WTC11 (cell line): ENCODE measurements around the gene RNF149. TPM values are rescaled to one million over a fixed set of nuclear protein-coding genes. Genes with fewer than 3 reads are reported as not detected.

ENCODE experiments used
- ATAC-seq: fragments of 200-7000 bp; cut with Tn5 transposase; 2 replicates; pipeline ENCODE4 v1.10.0; 2021; ENCODE audit warnings: mild to moderate bottlenecking, moderate library complexity
- CTCF ChIA-PET: fragments of 300-600 bp; sonication (Branson Sonifier 250); formaldehyde crosslinking; loops from one replicate; lab custom pipeline; 2021; ENCODE audit warnings: antibody characterized with exemption; lab: Charles Lee
- POLR2A ChIA-PET: fragments of 350-600 bp; sonication (Branson Sonifier 250); formaldehyde crosslinking; loops from one replicate; lab custom pipeline; 2021; ENCODE audit warnings: antibody characterized with exemption; lab: Charles Lee
- DNase-seq: peaks from one replicate; pipeline ENCODE4 v3.0.0; 2021; ENCODE audit warnings: low spot score
- H3K27ac Mint-ChIP-seq: 2 replicates; pipeline ENCODE4 v1.8.0; 2021; ENCODE audit warnings: mixed read lengths
- H3K27me3 Mint-ChIP-seq: 2 replicates; pipeline ENCODE4 v1.8.0; 2021; ENCODE audit warnings: low read depth, mild to moderate bottlenecking, moderate library complexity, mixed read lengths
- H3K36me3 Mint-ChIP-seq: 2 replicates; pipeline ENCODE4 v1.8.0; 2021; ENCODE audit warnings: mixed read lengths
- H3K4me1 Mint-ChIP-seq: 2 replicates; pipeline ENCODE4 v1.8.0; 2022; ENCODE audit warnings: mixed read lengths
- H3K4me3 Mint-ChIP-seq: 2 replicates; pipeline ENCODE4 v1.8.0; 2021; ENCODE audit warnings: mild to moderate bottlenecking, moderate library complexity, mixed read lengths
- H3K9me3 Mint-ChIP-seq: 2 replicates; pipeline ENCODE4 v1.8.0; 2021; ENCODE audit warnings: mixed read lengths
- ETV6 ChIP-seq: sonication (generic); formaldehyde crosslinking; IDR thresholded peaks from 2 replicates; pipeline ENCODE4 v1.8.1; 2022; ENCODE audit warnings: mild to moderate bottlenecking, missing genetic modification reagents
- GTF2I ChIP-seq: fragments of 250-450 bp; sonication (Bioruptor Pico); conservative IDR thresholded peaks from 2 replicates; pipeline ENCODE4 v1.4.0; 2021; ENCODE audit warnings: mild to moderate bottlenecking
- JUN ChIP-seq: sonication (generic); formaldehyde crosslinking; IDR thresholded peaks from 2 replicates; pipeline ENCODE4 v1.8.0; 2023; ENCODE audit warnings: mild to moderate bottlenecking, missing genetic modification reagents
- NR2C2 ChIP-seq: sonication (generic); formaldehyde crosslinking; IDR thresholded peaks from 2 replicates; pipeline ENCODE4 v1.8.0; 2022; ENCODE audit warnings: mild to moderate bottlenecking, missing genetic modification reagents
- SOX15 ChIP-seq: fragments of 250-450 bp; sonication (Bioruptor Pico); IDR thresholded peaks from 2 replicates; pipeline ENCODE4 v1.9.0; 2021; ENCODE audit warnings: mild to moderate bottlenecking
- TEAD4 ChIP-seq: sonication (generic); formaldehyde crosslinking; IDR thresholded peaks from 2 replicates; pipeline ENCODE4 v1.8.0; 2022; ENCODE audit warnings: mild to moderate bottlenecking, missing genetic modification reagents
- TP53 ChIP-seq: sonication (generic); formaldehyde crosslinking; IDR thresholded peaks from 2 replicates; pipeline ENCODE4 v1.8.1; 2023; ENCODE audit warnings: mild to moderate bottlenecking, missing genetic modification reagents
- ZNF121 ChIP-seq: sonication (generic); formaldehyde crosslinking; IDR thresholded peaks from 2 replicates; pipeline ENCODE4 v1.8.0; 2023; ENCODE audit warnings: missing genetic modification reagents
- ZNF219 ChIP-seq: sonication (generic); formaldehyde crosslinking; IDR thresholded peaks from 2 replicates; pipeline ENCODE4 v1.8.0; 2023; ENCODE audit warnings: missing genetic modification reagents, mild to moderate bottlenecking, borderline replicate concordance
- ZNF396 ChIP-seq: fragments of 250-450 bp; sonication (Bioruptor Pico); IDR thresholded peaks from 2 replicates; pipeline ENCODE4 v1.8.0; 2021; ENCODE audit warnings: mild to moderate bottlenecking, moderate library complexity, borderline replicate concordance
- ZNF423 ChIP-seq: fragments of 250-450 bp; sonication (Bioruptor Pico); IDR thresholded peaks from 2 replicates; pipeline ENCODE4 v2.1.2; 2022; ENCODE audit warnings: mild to moderate bottlenecking, moderate library complexity
- ZNF671 ChIP-seq: fragments of 250-450 bp; sonication (Bioruptor Pico); IDR thresholded peaks from 2 replicates; pipeline ENCODE4 v1.8.0; 2021; ENCODE audit warnings: mild to moderate bottlenecking
- total RNA-seq: library from RNA; stranded (reverse); gene quantifications from 3 replicates; pipeline ENCODE4 v1.2.3, GENCODE V29; 2021
- TF ChIP-seq, protein P1 (sequence below): sonication (generic); formaldehyde crosslinking; IDR thresholded peaks from 2 replicates; pipeline ENCODE4 v1.8.1; 2023; ENCODE audit warnings: mild to moderate bottlenecking, missing genetic modification reagents, borderline replicate concordance
- TF ChIP-seq, protein P2 (sequence below): fragments of 200-600 bp; IDR thresholded peaks from 2 replicates; pipeline ENCODE4 v1.8.0; 2022; ENCODE audit warnings: antibody characterized with exemption
- TF ChIP-seq, protein P3 (sequence below): fragments of 250-450 bp; sonication (Bioruptor Pico); conservative IDR thresholded peaks from 2 replicates; pipeline ENCODE4 v1.9.0; 2021; ENCODE audit warnings: mild to moderate bottlenecking
- TF ChIP-seq, protein P4 (sequence below): sonication (generic); formaldehyde crosslinking; IDR thresholded peaks from 2 replicates; pipeline ENCODE4 v1.8.1; 2023; ENCODE audit warnings: mild to moderate bottlenecking, missing genetic modification reagents, moderate library complexity

RNF149 gene
- total RNA-seq, 1 experiment from 2014 or later, result 25.6 TPM

DNA sequence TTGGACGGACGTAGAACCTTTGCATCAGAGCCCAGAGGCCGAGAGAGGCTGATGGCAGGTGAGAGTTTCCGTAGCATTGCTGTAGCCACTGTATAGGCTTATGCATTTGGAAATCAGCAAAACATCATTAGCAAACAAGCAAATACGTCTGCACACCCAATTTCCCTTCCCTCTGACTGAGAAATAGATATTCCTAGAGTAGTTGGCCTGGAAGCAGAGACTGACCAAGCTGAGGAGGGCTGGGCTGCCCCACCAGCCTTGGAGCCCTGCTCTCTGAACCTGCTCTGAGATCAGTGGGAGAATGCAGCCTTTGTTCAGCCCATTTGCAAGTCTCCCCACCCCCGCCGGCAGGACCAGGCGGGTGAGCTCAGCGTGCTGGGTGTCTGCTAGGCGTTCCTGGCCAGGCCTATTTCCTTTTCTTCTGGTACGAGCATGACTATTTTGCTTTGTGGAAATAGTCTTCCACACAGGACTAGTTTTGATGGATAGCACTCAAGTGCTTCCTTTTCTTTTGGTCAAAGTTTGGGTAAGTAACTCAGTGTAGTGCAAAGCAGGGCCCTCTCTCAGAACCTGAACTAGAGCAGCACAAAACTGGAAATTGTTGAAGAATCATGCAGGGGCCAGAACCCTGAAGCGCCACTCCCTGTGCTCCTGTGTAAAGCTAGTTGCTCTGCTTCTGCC is 21.9 kb upstream of the RNF149 start:
- peak overlapping the region; percentile 77 for H3K27ac Mint-ChIP-seq
- no peaks in the 10 kb centered on the region for H3K9me3 Mint-ChIP-seq
- DNase-seq (peak; percentile 57), ATAC-seq (peak; percentile 94)
- CTCF ChIA-PET, result interaction anchor here (1.0 to 3.3 kb wide), 5 partner anchors 9 to 395 kb away, joined by 3 to 27 read pairs (median 4); partner anchors contain the start of gene CREG2
- POLR2A ChIA-PET, result no interaction called here
- H3K4me1 Mint-ChIP-seq, result peaks cover 3% of the 10 kb centered on the region
- no peaks in the 10 kb centered on the region for H3K27me3 Mint-ChIP-seq
- TF ChIP-seq ETV6 (CRISPR knock-in tag) (peak; percentile 21; the same call in 1 of the 2 replicates), ZNF423 (peak; percentile 24; the same call in 1 of the 2 replicates), NR2C2 (no peak)
- no peaks in the 10 kb centered on the region for H3K36me3 Mint-ChIP-seq
- H3K4me3 Mint-ChIP-seq, result peak overlapping the region; percentile 12; the same call in 1 of the 2 replicates

DNA sequence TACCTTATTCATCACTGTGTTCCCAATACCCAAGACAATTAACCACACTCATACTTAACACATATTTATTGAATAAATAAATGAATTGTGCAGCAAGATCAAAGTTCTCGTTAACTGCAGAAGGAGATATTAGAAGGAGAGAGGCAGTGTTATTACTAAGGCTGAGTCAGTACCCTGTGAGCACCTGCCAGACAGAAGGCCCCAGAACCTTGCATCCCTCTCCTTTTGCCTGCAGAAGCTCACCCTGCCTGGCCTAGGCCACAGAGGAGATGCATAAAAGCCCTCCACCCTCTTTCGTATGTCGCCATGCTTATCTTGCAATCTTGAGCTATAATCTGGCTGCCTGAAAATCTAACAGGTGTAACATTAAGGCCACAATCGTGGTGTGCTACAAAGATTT is 20.5 kb upstream of the RNF149 start:
- H3K27ac Mint-ChIP-seq, result no peak overlapping the region
- DNase-seq, result no peak
- TF ChIP-seq TP53 (CRISPR knock-in tag), result no peak
- no peak for TF ChIP-seq ZNF121 (CRISPR knock-in tag)
- no peak for TF ChIP-seq TEAD4 (CRISPR knock-in tag)
- TF ChIP-seq, protein P1, sequence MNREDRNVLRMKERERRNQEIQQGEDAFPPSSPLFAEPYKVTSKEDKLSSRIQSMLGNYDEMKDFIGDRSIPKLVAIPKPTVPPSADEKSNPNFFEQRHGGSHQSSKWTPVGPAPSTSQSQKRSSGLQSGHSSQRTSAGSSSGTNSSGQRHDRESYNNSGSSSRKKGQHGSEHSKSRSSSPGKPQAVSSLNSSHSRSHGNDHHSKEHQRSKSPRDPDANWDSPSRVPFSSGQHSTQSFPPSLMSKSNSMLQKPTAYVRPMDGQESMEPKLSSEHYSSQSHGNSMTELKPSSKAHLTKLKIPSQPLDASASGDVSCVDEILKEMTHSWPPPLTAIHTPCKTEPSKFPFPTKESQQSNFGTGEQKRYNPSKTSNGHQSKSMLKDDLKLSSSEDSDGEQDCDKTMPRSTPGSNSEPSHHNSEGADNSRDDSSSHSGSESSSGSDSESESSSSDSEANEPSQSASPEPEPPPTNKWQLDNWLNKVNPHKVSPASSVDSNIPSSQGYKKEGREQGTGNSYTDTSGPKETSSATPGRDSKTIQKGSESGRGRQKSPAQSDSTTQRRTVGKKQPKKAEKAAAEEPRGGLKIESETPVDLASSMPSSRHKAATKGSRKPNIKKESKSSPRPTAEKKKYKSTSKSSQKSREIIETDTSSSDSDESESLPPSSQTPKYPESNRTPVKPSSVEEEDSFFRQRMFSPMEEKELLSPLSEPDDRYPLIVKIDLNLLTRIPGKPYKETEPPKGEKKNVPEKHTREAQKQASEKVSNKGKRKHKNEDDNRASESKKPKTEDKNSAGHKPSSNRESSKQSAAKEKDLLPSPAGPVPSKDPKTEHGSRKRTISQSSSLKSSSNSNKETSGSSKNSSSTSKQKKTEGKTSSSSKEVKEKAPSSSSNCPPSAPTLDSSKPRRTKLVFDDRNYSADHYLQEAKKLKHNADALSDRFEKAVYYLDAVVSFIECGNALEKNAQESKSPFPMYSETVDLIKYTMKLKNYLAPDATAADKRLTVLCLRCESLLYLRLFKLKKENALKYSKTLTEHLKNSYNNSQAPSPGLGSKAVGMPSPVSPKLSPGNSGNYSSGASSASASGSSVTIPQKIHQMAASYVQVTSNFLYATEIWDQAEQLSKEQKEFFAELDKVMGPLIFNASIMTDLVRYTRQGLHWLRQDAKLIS (CRISPR knock-in tag), result no peak
- no peak for TF ChIP-seq ZNF219 (CRISPR knock-in tag)
- TF ChIP-seq ZNF396 (CRISPR knock-in tag), result no peak
- no peak for TF ChIP-seq SOX15 (CRISPR knock-in tag)
- TF ChIP-seq, protein P2, sequence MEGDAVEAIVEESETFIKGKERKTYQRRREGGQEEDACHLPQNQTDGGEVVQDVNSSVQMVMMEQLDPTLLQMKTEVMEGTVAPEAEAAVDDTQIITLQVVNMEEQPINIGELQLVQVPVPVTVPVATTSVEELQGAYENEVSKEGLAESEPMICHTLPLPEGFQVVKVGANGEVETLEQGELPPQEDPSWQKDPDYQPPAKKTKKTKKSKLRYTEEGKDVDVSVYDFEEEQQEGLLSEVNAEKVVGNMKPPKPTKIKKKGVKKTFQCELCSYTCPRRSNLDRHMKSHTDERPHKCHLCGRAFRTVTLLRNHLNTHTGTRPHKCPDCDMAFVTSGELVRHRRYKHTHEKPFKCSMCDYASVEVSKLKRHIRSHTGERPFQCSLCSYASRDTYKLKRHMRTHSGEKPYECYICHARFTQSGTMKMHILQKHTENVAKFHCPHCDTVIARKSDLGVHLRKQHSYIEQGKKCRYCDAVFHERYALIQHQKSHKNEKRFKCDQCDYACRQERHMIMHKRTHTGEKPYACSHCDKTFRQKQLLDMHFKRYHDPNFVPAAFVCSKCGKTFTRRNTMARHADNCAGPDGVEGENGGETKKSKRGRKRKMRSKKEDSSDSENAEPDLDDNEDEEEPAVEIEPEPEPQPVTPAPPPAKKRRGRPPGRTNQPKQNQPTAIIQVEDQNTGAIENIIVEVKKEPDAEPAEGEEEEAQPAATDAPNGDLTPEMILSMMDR, result no peak
- TF ChIP-seq, protein P3, sequence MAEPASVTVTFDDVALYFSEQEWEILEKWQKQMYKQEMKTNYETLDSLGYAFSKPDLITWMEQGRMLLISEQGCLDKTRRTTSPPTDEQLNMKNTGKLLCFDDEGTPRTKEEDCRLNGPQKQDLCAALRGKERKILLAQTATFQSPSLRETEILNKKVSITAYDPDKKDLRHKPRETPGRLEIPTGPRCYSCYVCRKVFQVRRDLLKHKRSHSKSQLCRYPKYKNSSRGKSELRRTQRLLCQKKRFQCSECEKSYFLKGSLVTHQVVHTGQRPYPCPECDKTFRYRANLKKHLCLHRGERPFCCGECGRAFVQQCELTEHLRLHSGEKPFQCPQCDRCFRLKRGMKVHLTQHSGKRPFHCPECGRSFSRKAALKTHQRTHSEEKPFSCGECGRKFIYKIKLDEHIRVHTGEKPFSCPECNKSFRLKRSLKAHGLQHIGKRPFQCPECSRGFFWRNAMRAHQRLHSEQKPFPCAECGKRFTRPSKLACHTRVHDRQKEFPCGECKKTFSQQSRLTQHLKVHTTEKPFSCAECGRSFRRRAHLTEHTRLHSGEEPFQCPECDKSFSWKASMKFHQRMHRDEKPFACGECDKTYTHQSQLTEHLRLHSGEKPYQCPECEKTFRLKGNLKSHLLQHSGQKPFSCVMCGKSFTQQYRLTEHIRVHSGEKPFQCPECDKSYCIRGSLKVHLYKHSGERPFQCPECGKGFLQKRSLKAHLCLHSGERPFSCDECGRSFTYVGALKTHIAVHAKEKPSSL (CRISPR knock-in tag), result no peak
- no peak for TF ChIP-seq GTF2I (CRISPR knock-in tag)
- TF ChIP-seq, protein P4, sequence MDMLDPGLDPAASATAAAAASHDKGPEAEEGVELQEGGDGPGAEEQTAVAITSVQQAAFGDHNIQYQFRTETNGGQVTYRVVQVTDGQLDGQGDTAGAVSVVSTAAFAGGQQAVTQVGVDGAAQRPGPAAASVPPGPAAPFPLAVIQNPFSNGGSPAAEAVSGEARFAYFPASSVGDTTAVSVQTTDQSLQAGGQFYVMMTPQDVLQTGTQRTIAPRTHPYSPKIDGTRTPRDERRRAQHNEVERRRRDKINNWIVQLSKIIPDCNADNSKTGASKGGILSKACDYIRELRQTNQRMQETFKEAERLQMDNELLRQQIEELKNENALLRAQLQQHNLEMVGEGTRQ (CRISPR knock-in tag), result no peak
- no peak for TF ChIP-seq ZNF671 (CRISPR knock-in tag)
- TF ChIP-seq JUN (CRISPR knock-in tag), result no peak
- ChIA-PET CTCF (interaction anchor here (1.8 to 3.3 kb wide), 2 partner anchors 13 to 58 kb away, joined by 4 to 27 read pairs; partner anchors contain the start of gene CREG2), POLR2A (no interaction called here)
- no peaks in the 10 kb centered on the region for H3K9me3 Mint-ChIP-seq
- peaks cover 3% of the 10 kb centered on the region for H3K4me1 Mint-ChIP-seq
- no peaks in the 10 kb centered on the region for H3K27me3 Mint-ChIP-seq
- no peaks in the 10 kb centered on the region; the same call in 1 of the 2 replicates for H3K36me3 Mint-ChIP-seq
- no peak overlapping the region for H3K4me3 Mint-ChIP-seq
- ATAC-seq, result no peak
